Fibroblast of upper back skin (primary cell): Measurements from ENCODE around the gene RPE.
A peak's percentile ranks its signal among the peaks of the same experiment; 100 is the strongest.

ENCODE experiments used
- DNase-seq: peaks from one replicate; pipeline ENCODE4 v3.0.0-alpha.2; 2013

Gene RPE

DNA sequence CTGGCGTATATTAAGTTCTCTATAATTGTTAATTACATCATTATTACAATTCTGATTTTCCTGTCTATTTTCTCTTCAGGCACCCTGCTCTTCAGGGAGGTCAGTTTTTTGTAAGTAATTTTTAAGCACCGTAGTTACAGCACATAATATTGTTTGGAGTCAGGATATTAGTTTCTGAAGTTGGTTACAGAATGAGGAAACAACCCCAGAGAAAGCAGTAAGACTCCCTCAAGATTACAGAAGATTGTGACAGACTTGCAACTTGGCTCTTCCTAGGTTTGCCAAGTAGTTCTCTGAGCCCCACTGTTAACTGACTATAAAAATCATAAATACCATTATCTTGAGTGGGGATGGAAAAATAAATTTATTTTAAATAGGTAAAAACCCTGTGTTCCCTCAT is 921 bp downstream of the RPE start:
- peak; percentile 1 for DNase-seq

DNA sequence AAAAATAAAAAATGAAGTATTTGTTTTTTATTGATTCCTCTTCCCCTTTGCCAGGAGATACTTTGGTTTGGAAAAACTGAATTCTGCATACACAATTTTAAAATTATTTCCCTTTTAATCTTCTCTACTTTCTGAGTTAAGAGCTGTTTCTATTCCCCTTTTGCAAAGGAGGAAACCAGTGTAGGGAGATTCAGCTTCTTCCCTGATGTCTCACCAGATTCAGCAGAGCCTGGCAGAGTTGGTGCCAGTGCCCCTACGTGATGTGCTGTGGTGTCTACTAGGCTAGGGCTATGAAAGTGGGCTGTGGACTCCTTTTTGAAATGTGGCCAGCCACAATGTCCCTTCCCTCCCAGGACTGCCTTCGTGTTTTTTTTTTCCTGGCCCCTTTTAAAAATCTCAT is 2.4 kb downstream of the RPE start:
- DNase-seq: no peak

DNA sequence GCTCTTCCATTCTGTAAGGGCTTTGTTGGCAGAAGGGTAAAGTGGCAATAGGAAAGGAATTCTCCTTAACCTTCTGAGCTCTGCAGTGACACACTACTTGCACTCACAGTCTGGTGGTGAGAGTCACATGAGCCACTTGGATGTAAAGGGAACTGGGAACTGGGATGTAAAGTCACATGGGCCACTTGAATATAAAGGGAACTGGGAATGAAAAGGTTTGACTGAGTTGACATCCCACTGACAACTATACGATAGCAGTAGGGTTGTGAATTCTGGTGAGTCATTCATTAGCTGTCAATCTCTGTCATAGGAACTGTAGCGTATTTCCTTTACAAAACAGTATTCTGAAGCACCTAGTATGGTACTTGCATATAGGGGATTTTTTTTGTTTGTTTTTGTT is 5.5 kb downstream of the RPE start:
- no peak for DNase-seq

DNA sequence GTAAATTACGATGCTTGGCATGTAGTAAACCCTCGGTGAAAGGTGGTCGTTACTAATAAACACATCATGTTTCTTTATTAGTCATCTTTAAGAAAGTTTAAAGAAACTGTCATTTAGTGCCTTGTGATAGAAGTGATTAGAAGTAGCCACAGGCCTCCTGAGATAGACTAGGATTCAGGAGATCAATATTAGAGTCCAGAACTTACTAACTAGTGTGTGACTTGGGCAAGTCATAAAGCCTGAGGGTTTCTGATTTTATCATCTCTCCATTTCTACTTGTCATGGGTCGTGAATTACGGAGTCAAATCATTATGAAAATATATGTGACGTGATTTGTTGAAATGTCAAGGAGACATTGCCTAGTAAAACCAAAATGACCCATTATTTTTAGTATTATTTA is 6.7 kb downstream of the RPE start:
- no peak for DNase-seq

DNA sequence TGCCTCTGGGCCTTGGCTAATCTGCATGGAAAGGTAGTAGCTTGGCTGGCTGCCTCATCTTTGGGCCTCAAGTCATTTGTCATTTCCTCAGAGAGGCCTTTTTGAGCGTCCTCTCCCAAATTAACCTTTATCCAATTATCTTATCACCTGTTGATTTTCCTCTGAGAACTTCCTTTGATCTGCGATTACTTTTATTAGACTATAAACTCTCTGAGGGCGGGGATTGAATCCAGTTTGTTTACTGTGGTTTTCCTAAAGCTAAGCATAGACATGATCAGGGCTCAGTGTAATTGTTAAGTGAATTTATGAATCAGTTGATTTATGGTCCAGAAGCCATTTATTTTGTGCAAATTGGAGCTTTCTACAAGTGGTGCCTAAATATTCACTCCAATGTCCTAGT is 7.5 kb downstream of the RPE start:
- no peak for DNase-seq

DNA sequence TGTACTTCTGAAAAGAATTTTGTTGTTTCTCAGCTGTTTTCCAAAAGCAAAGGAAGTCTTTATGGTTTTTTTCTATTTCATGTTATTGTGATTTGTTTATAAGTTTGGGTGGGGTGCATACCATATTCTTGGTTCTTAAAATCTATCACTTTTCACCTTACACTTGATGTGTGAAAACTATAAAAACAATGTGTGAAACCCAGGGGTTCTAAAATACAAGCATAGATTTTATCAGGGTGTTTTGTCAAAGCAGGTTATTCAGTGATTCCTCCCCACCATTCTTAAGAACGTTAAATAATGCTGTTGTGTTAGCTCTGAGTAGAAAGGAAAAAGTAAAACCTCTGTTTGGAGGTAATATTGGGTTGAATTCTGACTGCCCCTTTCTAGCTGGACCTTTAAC is 17.7 kb downstream of the RPE start:
- no peak for DNase-seq

DNA sequence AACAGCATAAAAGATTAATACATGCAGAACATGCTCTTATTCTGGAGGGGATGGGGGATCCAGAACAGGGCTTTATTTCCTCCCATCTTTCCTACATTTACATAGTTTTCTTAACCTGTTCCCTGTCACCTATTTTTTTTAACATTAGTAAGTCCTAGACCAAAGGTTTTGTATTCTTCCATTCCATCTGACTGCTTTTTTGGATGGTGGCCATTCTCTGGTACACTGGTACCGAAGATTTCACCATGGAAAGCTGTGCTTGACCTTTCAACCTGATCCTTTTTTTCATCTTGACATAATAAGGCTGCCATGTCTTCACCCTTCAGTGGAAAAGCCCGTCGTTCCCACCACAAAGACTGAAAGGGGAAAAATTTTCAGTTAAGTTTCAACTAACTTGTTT is 20.4 kb downstream of the RPE start:
- no peak for DNase-seq

DNA sequence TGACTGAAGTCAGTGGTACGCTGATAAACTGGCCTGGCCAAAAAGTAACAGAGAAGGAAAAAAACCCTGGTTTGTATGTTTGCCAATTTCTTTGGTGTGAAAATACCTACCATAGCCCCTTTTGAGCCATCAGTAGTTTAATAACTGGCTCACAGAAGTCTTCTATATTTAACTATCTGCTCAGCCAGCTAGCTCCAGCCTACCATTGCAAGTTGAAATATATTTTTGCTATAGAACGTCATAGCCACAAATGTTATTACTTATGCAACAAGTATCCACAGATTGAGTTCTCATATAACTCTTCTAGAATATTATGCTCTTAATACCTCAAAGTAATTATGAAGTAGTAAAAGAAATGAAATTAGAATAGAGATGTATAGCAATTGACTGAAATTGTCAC is 25.2 kb downstream of the RPE start:
- no peak for DNase-seq

DNA sequence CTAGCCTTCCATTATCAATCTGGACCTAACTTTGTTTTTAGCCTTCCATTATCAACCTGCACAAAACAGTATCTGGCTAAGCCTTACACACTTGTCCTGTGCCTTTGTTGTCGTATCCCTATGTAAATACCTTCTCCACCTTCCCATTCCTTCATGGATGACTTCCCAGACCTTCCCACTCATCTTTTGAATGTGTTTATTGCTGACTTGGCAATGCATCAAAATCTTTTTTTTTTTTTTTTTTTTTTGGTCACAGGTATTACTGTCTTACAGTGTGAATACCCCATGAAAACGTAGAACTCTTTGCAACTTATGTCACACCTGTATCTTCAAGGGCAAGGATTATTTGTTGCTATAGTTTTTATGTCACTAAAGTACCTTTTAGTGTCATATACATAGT is 25.7 kb downstream of the RPE start:
- DNase-seq: no peak

DNA sequence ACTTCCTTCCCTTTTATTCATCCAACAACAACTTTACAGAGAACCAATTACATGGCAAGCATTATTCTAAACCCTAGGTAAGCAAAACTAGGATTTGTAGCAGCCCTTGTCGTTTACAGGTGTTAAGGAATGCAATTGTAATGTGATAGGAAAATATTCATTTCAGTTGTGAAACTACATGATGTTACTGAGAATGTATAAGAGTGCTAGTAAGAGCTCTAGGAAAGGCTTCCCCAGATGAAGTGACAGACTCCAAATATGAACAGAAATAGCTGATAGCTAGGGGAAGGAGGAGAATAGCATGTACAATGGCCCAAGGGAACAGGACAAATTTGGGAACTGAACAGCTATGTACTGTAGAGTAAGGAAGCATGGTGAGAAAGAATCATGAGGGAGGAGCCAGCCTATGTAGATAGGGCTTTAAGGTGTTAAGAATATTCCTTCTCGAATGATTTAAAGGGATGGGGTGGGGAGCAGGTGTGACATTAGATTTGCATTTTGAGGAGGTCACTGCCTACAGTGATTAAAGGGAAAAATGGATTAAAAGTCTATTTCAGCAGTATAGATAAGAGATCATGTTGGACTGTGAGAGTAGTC is 31.7 kb downstream of the RPE start:
- DNase-seq: no peak

DNA sequence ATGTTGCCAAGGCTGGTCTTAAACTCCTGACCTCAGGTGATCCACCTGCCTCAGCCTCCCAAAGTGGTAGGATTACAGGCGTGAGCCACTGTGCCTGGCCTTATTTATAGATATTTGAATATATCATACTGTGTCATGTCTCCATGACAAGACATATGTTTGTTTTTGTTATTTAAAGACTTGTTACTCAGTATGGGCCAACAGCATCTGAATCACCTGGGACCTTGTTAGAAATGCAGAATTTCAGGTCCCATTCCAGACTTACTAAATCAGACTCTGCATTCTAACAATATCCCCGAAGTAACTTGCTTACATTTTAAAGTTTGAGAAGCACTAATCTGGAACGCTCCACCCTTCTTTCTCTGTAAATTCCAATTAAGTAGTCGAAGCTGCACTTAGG is 33.2 kb downstream of the RPE start:
- no peak for DNase-seq

DNA sequence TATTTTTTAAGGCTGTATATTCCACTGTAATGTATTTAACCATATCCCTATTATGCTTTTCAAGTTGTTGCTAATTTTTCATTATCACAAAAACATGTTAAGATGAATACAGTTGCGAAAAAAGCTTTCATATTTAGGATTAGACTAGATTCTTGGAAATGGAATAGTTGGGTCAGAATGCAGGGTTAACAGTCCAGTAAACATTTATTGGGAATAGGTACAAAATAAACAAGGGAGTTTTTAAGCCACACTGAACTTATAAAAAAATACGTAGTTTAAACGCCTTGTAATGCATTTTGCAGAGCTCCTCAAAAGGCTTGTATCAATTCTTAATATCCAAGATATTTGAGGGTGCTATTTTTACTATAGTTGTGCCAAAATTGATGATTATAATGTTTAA is 35.6 kb downstream of the RPE start:
- no peak for DNase-seq

DNA sequence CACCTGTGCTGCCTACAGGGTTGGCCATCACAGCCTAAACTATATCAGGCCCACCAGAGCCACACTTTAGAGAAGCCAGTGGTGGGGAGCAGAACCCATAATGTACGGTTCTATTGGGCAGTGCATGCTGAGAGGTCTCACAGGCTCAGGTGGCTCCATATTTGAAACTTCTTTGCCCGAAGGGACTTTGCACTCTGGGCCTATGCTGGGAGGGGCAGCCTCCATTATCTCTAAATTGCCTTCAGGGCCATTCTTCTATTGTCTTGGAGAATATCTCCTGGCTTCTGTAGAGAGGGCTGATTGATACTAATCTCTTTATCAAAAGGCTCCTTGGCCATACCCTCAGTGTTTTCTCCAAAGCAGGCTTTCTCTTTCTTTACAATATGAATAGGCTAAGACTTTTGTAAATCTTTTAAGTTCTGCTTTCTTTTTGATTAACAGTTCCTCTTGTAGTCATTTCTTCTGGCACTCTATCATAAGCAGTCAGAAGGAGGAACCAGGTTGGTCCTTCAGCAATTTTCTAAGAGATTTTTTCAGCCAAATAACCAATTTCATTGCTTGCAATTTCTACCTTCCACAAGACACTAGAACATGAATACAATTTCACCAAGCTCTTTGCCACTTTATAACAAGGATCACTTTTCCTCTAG is 44.5 kb downstream of the RPE start:
- DNase-seq: no peak

DNA sequence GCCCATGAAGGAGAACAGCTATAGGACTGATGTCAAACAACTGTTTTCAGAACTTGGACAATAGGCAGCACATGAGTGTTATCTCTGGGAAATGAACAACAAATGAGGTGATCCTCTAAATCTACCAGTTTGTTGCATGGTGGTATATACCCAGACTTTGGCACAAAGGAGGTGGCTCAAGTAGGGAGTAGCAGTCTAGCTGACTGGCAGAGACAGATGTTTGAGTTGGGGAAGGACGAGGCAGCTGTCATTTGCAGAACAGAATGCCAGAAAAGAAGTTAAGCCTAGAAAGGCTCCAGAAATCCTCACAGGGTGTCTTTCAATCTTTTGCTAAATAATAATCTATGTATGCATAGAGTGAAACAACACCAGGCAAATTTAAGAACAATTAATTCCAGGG is 47.4 kb downstream of the RPE start:
- no peak for DNase-seq

DNA sequence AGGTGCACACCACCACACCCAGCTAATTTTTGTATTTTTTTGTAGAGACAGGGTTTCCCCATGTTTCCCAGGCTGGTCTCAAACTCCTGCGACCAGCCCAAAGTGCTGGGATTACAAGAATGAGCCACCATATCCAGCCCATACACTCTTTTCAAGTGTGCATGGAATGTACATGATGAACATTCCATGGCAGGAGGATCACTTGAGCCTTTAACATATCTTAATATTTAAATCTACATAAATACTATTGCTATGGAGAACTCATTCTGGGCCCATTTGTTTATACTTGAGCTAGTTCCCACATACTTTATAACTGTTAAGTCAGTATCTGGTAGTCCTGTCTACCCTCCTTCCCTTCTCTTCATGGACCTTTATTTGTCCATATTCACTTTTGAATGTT is 48.4 kb downstream of the RPE start:
- DNase-seq: no peak

DNA sequence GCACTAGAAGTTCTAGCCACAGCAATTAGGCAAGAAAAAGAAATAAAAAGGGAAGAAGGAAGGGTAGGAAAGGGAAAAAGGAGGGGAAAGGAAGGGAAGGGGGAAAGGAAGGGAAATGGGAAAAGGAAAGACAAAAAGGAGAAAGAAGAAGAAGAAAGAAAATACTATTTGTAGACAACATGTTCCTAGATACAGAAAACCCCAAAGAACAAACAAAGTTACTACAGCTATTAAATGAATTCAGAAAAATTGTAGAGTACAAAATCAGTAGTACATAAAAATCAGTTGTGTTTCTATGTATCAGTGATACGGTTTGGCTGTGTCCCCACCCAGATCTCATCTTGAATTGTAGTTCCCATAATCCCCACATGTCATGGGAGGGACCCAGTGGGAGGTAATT is 52.3 kb downstream of the RPE start:
- DNase-seq: no peak

DNA sequence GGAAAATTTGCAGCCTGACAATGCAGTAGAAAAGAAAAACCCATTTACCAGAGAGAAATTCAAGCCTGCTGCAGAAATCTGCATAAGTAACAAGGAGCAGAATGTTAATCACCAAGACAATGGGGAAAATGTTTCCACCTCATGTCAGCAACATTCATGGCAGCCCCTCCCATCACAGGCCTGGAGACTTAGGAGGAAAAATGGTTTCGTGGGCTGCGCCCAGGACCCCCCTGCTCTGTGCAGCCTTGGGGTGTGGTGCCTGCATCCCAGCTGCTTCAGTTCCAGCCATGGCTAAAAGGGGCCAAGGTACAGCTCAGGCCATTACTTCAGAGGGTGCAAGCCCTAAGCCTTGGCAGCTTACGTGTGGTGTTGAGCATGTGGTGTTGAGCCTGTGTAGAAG is 53.4 kb downstream of the RPE start:
- DNase-seq: no peak

DNA sequence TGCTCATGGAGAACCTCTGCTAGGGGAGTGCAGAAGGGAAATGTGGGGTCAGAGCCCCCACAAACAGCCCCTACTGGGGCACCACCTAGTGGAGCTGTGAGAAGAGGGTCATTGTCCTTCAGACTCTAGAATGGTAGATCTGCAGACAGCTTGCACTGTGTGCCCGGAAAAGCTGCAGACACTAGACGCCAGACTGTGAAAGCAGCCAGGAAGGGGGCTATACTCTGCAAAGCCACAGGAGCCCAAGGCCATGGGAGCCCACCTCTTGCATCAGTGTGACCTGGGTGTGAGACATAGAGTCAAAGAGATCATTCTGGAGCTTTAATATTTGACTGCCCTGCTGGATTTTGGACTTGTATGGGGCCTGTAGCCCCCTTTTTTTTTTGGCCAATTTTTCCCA is 60.9 kb downstream of the RPE start:
- no peak for DNase-seq
